ENCODE data around the gene ZNF692. TPM values are rescaled to one million over a fixed set of nuclear protein-coding genes. Genes with fewer than 3 reads are reported as not detected.

The ZNF692 gene
- 16.8 and 19.9 TPM in 2 replicates for total RNA-seq

GRCh38 chr1:248858891-248859889 lies at the start of gene ZNF692:
Gene ZNF692 (minus strand): TSS chr1:248859085. CDS start chr1:248858309, 776 bp downstream.

GRCh38 chr1:248906009-248906752 lies 47.3 kb upstream of the ZNF692 start, which contains the start of gene PGBD2:
Gene PGBD2 (plus strand): TSS chr1:248906235. CDS start chr1:248913863, 7,628 bp downstream.

GRCh38 chr1:248837781-248838356 lies 21.0 kb downstream of the ZNF692 start, which contains the start of gene ZNF672:
Gene ZNF672 (plus strand): TSS chr1:248838224. CDS start chr1:248847275, 9,051 bp downstream.

GRCh38 chr1:248825909-248826760 lies 32.8 kb downstream of the ZNF692 start, which contains the start of gene SH3BP5L:
Gene SH3BP5L (minus strand): TSS chr1:248825915. CDS start chr1:248824935, 980 bp downstream.

Other genes with a start within 250 kb of the ZNF692 start
- gene OR2T11, start 224.0 kb downstream of the ZNF692 start, total RNA-seq: not detected in 2 replicates
- gene OR2T35, start 213.8 kb downstream of the ZNF692 start, total RNA-seq: not detected in 2 replicates
- not detected in 2 replicates for gene OR2T27, start 203.6 kb downstream of the ZNF692 start, total RNA-seq
- not detected in 2 replicates for gene OR14I1, start 156.3 kb downstream of the ZNF692 start, total RNA-seq
- gene LYPD8, start 103.3 kb downstream of the ZNF692 start, total RNA-seq: not detected in 2 replicates
- 21.3 and 27.7 TPM in 2 replicates for gene SH3BP5L, start 33.2 kb downstream of the ZNF692 start, total RNA-seq
- gene ZNF672, start 20.9 kb downstream of the ZNF692 start, total RNA-seq: 15.2 and 18.5 TPM in 2 replicates
- 4.2 TPM in 2 replicates for gene PGBD2, start 47.1 kb upstream of the ZNF692 start, total RNA-seq